Stimulated activated CD4-positive, alpha-beta T cell treated with anti-CD3 and anti-CD28 coated beads, Interleukin-4, amount 100 ng/mL, for 48 hours (primary cell): Measurements from ENCODE around the gene LTB.

Experiments used
- DNase-seq, 2 donors: peaks; one replicate each; pipeline ENCODE4 v3.0.0-alpha.2; 2020; ENCODE audit warnings: low read depth in 2 of 2

LTB gene

DNA sequence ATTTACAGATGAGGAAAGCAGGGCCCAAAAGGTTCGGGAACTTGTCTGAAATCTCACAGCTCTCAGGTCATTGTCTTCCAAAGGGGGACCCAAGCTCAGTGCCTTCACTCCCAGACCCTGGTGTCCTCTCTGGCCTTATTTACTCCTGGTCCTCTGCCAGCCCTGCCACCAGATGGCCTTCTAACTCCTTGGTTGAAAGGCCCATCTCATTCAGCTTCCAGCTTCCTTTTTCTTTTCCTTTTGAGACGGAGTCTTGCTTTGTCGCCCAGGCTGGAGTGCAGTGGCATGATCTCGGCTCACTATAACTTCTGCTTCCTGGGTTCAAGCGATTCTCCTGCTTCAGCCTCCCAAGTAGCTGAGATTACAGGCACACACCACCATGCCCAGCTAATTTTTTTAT lies 30.9 kb downstream of the LTB start:
- peak in 1 of 2 donors; percentile 29 for DNase-seq

DNA sequence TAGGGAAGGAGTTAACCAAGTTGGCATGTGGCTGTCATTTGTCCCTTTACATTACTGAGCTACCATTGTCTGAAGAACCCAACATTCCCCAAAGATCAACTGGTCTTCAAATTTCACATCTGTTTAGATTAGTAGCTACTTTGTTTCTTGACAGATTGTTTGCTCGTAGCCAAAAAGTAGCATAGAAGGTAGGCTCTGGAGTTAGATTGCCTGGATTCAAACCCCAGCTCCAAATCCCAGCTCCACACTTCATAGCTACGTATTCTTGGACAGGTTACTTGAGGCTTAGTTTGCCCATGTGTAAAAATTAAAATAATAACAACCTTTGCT lies 33.7 kb downstream of the LTB start:
- no peak for DNase-seq

DNA sequence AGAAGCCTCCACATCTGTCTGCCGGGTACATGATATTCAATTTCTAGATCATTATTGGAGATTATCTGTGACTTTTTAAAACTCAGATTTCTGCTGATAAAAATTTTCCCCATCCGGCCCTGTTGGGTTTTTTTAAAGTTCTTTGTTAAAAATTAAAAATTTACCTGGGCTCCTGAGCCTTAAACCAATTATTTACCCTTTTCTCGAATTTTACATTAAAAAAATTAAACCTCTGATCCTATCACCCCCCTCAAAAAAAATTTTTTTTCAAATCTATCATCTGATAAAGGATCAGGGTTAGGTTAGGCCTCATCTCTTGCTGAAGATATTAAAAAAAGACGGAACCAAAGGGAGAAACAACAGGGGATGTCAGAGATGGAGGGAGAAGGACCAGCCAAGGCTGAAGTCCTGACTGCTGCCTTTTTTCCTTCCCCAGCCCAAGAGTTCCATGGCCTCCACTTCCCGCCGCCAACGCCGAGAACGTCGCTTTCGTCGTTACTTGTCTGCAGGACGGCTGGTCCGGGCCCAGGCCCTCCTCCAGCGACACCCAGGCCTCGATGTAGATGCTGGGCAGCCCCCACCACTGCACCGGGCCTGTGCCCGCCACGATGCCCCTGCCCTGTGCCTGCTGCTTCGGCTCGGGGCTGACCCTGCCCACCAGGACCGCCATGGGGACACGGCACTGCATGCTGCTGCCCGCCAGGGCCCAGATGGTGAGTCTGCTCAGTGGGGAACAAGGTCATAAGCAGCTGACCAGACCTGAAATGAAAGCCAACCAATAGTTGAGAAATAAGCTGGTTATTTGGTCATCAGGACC lies 34.3 kb downstream of the LTB start:
- DNase-seq: no peak

DNA sequence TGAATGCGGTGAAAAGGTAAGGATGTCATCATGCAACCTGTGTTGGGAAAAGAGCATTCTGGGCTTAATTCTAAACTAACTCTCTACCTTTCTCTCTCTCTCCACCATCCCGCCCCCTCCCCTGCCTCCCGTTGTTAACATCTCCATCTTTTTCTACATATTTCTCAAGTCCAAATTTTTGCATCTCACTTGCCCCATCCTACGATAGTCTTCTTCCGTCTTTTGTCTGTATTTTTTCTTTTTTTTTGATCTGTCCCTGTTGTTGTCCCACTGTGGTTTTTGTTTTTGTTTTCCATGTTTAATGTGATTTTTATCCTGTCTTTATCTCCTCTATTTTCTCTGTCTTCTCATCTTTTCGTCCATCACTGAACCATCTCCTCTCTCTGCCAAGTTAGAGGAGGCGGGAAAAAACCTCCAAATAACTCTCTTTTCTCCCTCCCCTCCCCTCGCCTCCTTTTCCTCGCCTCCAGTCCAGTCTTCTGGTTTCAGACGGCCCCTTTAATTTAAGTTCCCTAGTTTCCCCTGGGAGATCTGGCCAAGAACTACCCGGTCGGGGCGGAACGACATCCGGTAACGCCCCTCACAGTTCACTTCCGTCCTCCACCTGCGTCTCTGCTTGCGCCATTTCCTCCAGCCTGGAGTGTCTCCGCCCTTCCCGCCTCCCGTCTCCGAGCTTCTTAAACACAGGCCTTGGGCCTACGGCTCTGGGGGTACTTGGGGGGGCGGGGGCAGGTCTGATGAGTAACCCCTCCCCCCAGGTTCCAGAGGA lies 35.1 kb downstream of the LTB start, which contains the start of gene NFKBIL1:
Gene NFKBIL1, plus strand, starts transcription at position 651 of the 769 bp plus-strand sequence. Its CDS starts 87 bp downstream, at position 738.
- DNase-seq: peak; percentile 79 to 90

DNA sequence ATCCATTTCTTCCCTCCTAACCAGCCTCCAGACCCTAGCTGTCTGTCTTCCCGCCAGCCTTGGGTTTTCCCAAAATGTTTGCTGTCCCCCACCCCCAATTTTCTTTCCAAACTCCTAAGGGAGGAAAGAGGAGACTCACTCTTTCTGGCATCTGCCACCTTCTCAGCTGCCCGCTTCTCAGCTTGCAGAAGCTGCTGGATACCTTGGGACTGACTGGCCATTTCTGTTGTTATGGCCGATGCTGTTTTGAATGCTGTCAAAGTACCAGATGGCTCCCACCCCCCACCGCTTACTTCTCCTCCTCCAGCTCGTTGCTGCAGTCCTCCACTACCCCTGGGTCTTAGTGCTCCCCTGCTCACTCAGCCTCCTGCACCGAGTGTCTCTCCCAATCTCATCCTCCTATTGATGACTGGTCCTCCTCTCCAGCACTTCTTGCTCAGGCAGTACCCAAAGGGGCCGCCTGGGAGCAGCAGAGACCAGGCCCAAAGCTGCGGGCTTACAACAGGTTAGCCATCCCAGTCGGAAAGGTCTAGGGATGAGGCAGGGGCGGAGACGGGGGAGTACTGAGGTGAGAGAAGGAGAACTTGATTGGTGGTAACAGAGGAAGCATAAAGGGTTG lies 35.8 kb downstream of the LTB start, which contains the start of gene ATP6V1G2:
Gene ATP6V1G2, minus strand, starts transcription at position 270 of the 619 bp plus-strand sequence. Its CDS starts 49 bp downstream, at position 221.
- DNase-seq: peak; percentile 86 to 87

DNA sequence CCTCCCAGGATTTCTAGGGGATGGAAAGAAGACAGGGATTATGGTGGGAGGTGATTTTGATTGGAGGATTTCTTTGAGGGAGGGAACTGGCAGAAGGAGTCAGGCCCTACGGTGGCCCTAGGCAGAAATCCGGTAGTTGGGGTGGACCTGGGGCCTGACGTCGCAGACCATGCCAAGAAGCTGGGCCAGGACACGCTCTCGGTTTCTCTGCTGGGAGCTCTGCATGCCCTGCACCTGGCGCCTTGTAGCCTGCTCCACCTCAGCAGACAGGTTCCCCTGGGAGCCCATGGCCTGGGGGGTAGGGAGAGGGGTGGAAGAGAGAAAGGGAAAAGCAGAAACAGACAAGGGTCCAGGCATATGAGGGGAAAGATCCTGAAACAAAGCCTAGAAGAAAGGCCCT lies 36.9 kb downstream of the LTB start:
- DNase-seq: no peak

DNA sequence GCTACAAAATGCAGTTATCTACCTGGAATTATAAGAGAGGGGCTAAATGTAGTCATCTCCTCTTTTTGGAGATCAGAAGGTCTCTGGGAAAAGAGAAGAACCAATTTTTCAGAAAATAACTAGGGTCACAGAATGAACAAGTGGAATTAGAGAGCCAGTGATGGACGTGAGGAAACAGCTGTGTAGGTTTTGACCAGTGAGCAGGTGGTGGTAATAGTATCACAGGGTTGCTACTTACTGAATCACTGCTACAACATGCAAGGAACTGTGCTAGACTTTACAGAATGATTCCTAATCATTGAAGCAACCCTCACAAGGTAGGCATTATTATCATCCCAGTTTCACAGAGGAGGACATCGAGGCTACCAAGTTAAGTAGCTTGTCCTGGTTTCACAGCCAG lies 37.5 kb downstream of the LTB start:
- DNase-seq: no peak

DNA sequence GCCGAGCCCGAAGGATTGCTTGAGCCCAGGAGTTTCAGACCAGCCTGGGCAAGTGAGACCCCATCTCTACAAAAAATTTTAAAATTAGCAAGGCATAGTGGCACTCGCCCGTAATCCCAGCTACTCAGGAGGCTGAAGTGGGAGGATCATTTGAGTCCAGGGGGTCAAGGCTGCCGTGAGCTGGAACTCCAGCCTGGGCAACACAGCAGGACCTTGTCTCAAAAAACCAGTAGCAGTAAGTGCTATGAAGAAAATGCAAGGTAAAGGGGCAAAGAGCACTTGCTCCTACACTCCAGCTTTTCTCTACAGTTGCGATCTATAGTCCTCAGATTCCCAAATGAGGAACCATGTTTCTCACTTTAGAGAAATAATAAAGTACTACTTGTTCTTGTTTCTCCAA lies 38.6 kb downstream of the LTB start:
- no peak for DNase-seq

DNA sequence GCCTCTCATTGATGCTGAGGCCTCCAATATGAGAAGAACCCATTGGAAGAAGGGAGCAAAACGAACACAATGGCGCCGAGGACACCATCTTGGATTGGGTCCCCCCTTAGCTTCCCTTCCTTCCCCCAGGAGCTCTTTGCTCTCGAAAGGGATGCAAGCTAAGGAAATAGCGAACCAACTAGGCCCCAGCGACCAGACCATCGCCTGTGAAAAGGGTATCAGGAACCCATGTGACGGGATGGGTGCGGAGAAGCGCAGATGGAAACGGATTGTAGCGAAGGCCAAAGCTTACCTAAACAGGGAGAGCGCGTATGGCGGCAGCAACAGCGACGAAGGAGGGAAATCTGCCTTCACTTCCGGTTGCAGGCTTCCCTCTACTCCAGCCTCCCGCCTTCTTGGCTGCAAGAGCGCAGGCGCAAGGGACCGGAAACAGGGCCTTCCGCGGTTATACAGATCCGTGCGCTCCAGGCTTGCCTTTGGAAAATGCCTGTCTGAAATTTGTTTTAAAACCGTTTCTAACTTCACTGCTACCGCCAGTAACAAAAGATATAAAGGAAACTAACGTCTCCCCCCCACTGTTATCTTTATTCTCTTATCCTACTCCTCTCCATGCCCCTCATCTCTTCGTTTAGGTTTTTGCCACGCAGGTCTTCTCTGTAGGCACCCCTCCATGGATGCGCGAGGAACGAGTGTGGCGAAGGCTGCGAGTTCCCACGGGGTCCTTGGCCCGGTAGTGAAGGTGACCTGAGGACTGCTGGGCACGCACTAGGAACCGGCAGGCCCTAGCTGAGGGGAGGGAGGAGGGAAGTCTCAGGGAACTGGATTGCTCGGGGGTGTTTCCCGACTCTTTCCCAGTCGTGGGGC lies 40.3 kb downstream of the LTB start, which contains the start of gene DDX39B:
Gene DDX39B, minus strand, starts transcription at position 346 of the 864 bp plus-strand sequence. CDS start 1,471 bp downstream, outside the sequence.
- peak; percentile 83 to 93 for DNase-seq

DNA sequence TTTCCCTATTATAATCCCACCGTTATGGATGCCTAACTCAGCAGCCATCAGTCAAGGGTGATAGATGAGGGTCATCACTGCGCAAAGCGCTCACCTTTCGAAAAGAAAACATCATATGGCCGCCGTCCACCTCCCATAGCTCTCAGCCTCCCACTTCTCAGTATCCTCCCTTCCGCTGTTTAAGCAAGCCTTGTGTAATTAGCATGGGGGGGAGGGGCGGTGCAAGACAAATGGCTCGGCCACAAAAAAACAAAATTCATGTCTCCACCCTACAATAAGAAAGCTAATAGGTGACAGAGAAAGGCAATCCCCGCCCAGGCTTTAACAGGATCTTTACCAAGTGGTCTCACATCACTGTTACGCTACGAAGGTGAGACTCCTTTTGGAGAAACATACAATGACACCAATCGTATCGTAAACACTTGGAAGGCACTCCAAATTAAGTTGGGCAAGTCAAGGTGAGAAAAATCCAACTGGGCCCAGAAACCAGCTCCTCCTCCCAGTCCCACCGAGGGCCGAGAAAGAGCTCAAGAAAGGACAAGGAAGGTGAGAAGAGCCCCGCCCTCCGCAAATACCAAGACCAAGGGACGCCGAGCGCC lies 41.1 kb downstream of the LTB start:
- peak; percentile 51 to 53 for DNase-seq

DNA sequence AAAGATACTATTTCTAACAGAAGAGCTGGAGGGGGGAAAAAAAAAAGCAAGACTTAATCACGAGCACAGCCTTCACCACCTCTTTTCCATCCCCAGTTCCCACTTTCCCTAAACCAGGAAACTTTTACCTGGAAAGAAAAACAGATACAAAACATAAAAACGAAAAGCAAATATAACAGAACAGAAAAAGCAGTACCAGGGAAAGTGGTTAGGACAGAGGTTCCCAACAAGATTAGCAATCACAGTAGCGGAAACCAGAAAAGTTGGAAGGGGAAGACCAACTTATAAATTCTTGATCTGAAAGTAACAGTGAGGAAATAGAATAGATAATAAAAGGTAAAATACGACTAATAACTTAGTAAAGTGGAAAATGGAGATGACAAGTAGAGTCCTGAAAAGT lies 41.6 kb downstream of the LTB start:
- no peak for DNase-seq

DNA sequence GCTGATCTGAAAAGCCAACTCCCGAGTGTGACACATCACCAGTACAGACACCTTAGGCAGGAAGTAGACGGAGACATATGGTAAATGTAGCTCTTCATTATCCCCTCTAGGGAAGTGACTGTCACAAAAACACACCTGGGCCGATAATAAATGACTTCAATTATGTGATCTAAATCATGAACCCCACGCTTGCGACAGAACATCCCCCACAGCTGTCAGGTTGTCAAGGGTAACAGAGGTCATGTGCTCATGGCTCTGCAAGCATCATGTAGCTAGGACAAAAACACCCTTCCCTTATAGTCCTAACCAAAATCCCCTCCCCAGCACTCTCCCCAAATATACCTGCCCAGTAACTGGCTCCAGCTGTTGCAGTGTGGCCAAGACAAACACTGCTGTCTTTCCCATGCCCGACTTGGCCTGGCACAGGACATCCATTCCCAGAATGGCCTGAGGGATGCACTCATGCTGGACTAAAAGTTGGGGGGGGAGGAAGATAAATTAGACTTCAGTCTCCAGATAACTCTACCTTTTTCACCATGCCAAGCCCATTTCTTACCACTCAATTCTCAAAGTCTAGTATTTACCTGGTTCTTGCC lies 43.3 kb downstream of the LTB start:
- no peak for DNase-seq

DNA sequence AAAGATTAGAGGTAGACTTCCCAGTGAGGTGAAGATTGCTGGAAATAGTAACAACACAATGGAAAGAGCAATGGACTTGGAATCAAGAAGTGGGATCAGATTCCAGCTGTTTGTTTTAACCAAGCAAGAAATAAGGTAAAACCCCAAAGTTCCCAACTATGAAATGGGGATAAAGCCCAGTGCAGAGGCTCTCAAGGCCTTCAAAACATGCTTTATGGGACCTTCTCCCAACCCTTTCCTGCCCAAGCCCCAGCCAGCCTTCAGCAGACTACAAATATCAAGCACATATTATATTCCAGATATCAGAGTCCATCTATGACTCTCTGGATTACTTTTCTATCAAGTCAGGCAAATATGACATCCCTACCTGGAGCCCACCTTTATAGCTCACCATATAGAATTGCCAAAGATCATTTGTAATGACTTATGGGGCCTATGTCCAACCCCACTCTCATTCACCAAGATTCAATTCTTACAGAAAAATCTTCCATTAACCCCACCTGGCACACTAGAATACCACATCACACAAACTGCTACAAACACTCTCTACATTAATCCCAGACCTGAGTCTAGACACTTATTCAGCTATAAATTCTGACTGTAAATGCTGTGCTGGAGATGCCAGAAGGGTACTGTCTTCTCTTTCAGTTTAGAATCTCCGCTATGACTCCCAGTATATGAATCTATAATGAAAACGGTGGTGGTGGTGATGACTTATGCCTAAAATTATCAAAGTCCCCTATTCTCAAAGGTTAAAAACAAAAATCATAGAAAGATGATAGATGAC lies 46.5 kb downstream of the LTB start:
- DNase-seq: no peak

DNA sequence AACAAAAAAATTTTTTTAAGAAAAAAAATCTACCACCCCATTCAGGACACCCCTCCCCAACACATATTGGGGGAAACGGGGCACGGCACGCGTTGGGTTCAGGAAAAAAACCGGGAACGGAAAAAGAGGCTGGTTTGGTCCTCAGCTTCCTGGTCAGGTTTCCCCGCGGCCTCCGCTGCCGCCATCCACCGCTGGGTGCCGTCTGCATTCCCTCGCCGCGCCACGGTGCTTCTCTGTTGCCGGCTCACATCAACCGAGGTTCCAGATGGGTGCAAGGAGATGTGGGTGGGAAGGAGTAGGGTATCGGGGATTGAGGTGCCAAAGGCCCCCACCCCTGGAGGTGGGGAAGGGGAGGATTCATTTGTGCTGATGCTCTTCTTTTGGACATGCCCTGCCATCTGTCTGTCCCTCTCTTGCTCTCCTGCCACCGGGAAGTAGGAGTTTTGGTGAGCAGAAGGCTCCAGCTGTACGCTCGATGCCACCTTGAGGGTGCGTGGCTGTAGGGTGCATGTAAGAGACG lies 47.6 kb downstream of the LTB start:
- no peak for DNase-seq

DNA sequence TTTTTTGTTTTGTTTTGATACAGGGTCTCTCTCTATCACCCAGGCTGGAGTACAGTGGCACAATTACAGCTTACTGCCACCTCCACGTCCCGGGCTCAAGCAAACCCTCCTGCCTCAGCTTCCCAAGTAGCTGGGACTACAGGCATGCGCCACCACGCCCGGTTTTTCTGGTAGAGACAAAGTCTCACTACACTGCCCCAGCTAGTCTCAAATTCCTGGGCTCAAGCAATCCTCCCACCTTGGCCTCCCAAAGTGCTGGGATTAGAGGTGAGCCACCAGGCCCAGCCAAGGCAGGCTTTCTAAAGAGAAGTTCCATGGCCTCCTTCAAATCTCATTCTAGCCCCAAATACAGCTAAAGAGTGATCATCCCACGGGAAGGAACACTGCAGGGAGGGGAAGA lies 48.2 kb downstream of the LTB start:
- DNase-seq: no peak

DNA sequence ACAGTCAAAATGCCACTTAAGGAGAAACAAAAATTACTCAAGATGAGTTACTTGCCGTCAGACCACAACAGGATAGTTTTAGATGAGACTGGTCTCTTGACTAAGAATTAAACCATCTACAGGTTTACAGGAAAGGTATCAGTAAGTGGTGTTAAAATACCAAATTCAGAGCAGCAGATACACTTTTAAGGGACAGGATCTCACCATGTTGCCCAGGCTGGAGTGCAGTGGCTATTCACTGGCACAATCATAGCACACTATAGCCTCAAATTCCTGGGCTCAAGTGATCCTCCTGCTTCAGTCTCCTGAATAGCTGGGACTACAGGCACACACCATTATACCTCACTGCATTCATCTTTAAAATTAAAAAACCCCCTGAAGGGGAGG lies 48.8 kb downstream of the LTB start:
- no peak for DNase-seq

DNA sequence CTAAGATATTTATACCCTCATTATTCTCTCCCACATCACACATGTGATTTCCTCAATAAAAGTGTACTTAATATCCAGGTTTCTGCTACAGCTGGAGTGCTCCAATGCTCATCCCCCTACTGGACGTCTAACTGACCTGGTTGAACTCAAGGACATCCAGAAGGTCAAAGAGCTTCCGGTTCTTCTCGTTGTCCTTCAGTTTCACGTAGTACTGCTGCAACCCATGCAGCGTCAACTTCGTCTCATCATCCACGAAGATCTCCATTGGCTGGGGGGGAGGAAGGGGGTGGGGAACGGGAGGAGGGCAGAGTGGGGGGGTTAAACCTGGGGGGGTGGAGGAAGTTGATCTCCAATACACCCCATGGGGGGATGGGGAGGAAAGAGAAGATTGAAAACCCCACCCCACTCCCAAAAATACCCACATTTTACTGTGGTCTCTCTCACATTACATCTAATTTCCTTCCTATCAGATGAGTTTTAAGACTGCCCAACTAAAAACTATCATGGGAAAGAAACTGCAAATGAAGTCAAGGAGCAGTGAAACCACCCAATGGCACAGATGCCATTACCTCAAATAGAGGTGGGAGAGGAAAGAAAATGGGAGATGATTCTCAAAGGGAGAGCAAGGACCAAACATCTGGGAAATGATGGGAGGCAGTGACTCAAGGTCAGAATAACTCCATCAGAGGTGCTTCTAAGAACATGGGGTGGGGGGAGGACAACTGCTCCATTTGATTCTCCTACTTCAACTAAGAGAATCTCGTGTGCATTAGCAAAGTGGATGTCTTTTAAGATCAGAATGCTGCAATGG lies 49.4 kb downstream of the LTB start:
- no peak for DNase-seq

DNA sequence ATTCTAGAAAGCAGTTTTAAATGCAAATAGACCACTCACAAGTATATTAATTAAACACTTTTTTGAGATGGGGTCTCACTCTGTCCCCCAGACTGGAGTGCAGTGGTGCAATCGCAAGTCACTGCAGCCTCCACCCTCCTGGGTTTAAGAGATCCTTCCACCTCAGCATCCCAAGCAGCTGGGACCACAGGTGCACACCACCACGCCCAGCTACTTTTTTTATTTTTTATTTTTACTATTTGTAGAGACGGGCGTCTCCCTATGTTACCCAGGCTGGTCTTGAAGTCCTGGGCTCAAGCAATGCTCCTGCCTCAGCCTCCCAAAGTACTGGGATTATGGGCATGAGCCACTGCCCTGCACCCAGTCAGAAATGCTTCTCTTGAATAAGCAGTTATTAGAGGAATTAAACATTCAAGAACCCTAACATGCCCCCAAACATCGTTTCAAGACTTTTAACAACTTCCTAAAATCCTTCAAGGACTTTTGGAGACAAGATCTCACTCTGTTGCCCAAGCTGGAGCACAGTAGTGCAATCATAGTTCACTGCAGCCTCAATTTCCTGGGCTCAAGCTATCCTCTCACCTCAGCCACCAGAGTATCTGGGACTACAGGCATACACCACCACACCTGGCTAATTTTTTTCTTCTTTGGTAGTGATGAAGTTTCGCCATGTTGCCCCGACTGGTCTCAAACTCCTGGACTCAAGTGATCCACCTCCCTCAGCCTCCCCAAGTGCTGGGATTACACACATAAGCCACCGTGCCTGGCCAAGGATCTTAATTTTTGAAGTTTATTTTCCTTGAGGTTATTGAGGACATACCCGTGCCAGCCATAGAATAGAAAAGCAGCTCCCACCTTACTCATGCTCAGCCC lies 50.2 kb downstream of the LTB start:
- no peak for DNase-seq
